HL-60/S4 (cell line): ENCODE results near the gene MRPL21.

Experiments
- in situ Hi-C: fragments of 300-500 bp; cut with MboI; formaldehyde crosslinking; loops from 2 replicates; pipeline ENCODE4 v1.14.3; 2022; ENCODE audit warnings: low sequenced_read_pairs

Gene MRPL21

GRCh38 chr11:68935066-68935465, 31.4 kb upstream of the MRPL21 start:
- in situ Hi-C loops, result no loop called here

GRCh38 chr11:68934666-68935065, 31.0 kb upstream of the MRPL21 start:
- in situ Hi-C loops, result no loop called here

GRCh38 chr11:68934321-68934645, 30.7 kb upstream of the MRPL21 start:
- in situ Hi-C loops, result no loop called here

- in situ Hi-C loops, result no loop called here
Observed at GRCh38 chr11:68933605-68934320, 30.1 kb upstream of the MRPL21 start.

- in situ Hi-C loops, result no loop called here
Observed at GRCh38 chr11:68932933-68933577, 29.4 kb upstream of the MRPL21 start.

GRCh38 chr11:68932358-68932757, 28.7 kb upstream of the MRPL21 start:
- in situ Hi-C loops, result no loop called here

- in situ Hi-C loops, result no loop called here
Observed at GRCh38 chr11:68931911-68932310, 28.3 kb upstream of the MRPL21 start.

GRCh38 chr11:68930991-68931855, 27.6 kb upstream of the MRPL21 start:
- in situ Hi-C loops, result no loop called here

GRCh38 chr11:68929706-68930570, 26.3 kb upstream of the MRPL21 start:
- in situ Hi-C loops, result no loop called here

- in situ Hi-C loops, result no loop called here
Observed at GRCh38 chr11:68929135-68929534, 25.5 kb upstream of the MRPL21 start.

- in situ Hi-C loops, result no loop called here
Observed at GRCh38 chr11:68928136-68928880, 24.7 kb upstream of the MRPL21 start.

- in situ Hi-C loops, result no loop called here
Observed at GRCh38 chr11:68927280-68928135, 23.9 kb upstream of the MRPL21 start.

GRCh38 chr11:68925611-68926010, 22.0 kb upstream of the MRPL21 start:
- in situ Hi-C loops, result no loop called here

GRCh38 chr11:68924073-68924925, 20.7 kb upstream of the MRPL21 start:
- in situ Hi-C loops, result no loop called here

- in situ Hi-C loops, result no loop called here
Observed at GRCh38 chr11:68923614-68924013, 20.0 kb upstream of the MRPL21 start.

- in situ Hi-C loops, result no loop called here
Observed at GRCh38 chr11:68916439-68916838, 12.8 kb upstream of the MRPL21 start.

- in situ Hi-C loops, result no loop called here
Observed at GRCh38 chr11:68914761-68915160, 11.1 kb upstream of the MRPL21 start.

- in situ Hi-C loops, result no loop called here
Observed at GRCh38 chr11:68913188-68913587, 9.6 kb upstream of the MRPL21 start.
